ENCODE data around the gene MTCL3.
A peak's percentile ranks its signal among the peaks of the same experiment; 100 is the strongest.

MTCL3 gene

GRCh38 chr6:127514773-127515227 is 4.3 kb downstream of the MTCL3 start:
- DNase-seq, result peak; percentile 57 to 68

- DNase-seq, result peak in 1 of 2 experiments; percentile 17
Observed at GRCh38 chr6:127514179-127514772, 4.9 kb downstream of the MTCL3 start.

- no peak for DNase-seq
Observed at GRCh38 chr6:127513425-127513824, 5.7 kb downstream of the MTCL3 start.

GRCh38 chr6:127510876-127511275 is 8.3 kb downstream of the MTCL3 start:
- no peak for DNase-seq

- DNase-seq, result no peak
Observed at GRCh38 chr6:127506894-127507293, 12.2 kb downstream of the MTCL3 start.

GRCh38 chr6:127503022-127503421 is 16.1 kb downstream of the MTCL3 start:
- no peak for DNase-seq

GRCh38 chr6:127497410-127497809 is 21.7 kb downstream of the MTCL3 start:
- DNase-seq, result no peak

GRCh38 chr6:127496471-127496870 is 22.7 kb downstream of the MTCL3 start:
- DNase-seq, result no peak

- no peak for DNase-seq
Observed at GRCh38 chr6:127494240-127494767, 24.8 kb downstream of the MTCL3 start.

GRCh38 chr6:127489248-127489647 is 29.9 kb downstream of the MTCL3 start:
- DNase-seq, result no peak

- no peak for DNase-seq
Observed at GRCh38 chr6:127486934-127487333, 32.2 kb downstream of the MTCL3 start.

- DNase-seq, result no peak
Observed at GRCh38 chr6:127484212-127484863, 34.8 kb downstream of the MTCL3 start.

- DNase-seq, result no peak
Observed at GRCh38 chr6:127483399-127484055, 35.6 kb downstream of the MTCL3 start.

GRCh38 chr6:127482325-127482724 is 36.8 kb downstream of the MTCL3 start:
- DNase-seq, result no peak

- DNase-seq, result no peak
Observed at GRCh38 chr6:127481628-127482027, 37.5 kb downstream of the MTCL3 start.

GRCh38 chr6:127481111-127481510 is 38.0 kb downstream of the MTCL3 start:
- DNase-seq, result no peak

- no peak for DNase-seq
Observed at GRCh38 chr6:127477658-127478057, 41.5 kb downstream of the MTCL3 start.

GRCh38 chr6:127475823-127476176 is 43.3 kb downstream of the MTCL3 start:
- DNase-seq, result no peak

- no peak for DNase-seq
Observed at GRCh38 chr6:127475135-127475822, 43.9 kb downstream of the MTCL3 start.

- DNase-seq, result no peak
Observed at GRCh38 chr6:127471379-127472255, 47.5 kb downstream of the MTCL3 start.

- DNase-seq, result no peak
Observed at GRCh38 chr6:127468936-127469335, 50.2 kb downstream of the MTCL3 start.

GRCh38 chr6:127466416-127466815 is 52.7 kb downstream of the MTCL3 start:
- DNase-seq, result no peak
